Mesenchymal stem cell (in vitro differentiated cells and primary cell): ENCODE data around the gene FES.
"Not testable (repeated sequence)": the region's sequence is repeated elsewhere in the genome, so short reads cannot be mapped to it uniquely, and the experiment has no call there.

Experiments used
- DNase-seq: peaks from one replicate; pipeline ENCODE4 v3.0.0-alpha.2; 2013
- H2AFZ ChIP-seq: one replicate; pipeline ENCODE4 v1.6.1; 2013; ENCODE audit warnings: low read depth, mild to moderate bottlenecking, control low read depth, inconsistent platforms, low read length, moderate library complexity
- H2AK5ac ChIP-seq: 2 replicates; pipeline ENCODE4 v1.6.1; 2013; ENCODE audit warnings: low read length, moderate library complexity, mild to moderate bottlenecking, inconsistent platforms; ENCODE audit not compliant: severe bottlenecking
- H2BK120ac ChIP-seq: one replicate; pipeline ENCODE4 v1.6.1; 2013; ENCODE audit warnings: low read depth, mild to moderate bottlenecking, inconsistent platforms, low read length, moderate library complexity
- H2BK12ac ChIP-seq, 2 experiments: one replicate each; pipeline ENCODE4 v1.6.1; 2013; ENCODE audit warnings: inconsistent platforms in 2 of 2, low read length in 2 of 2, mild to moderate bottlenecking in 2 of 2, moderate library complexity in 2 of 2, control low read depth in 1 of 2
- H2BK15ac ChIP-seq: one replicate; pipeline ENCODE4 v1.6.1; 2013; ENCODE audit warnings: mild to moderate bottlenecking, low read depth, inconsistent platforms; ENCODE audit not compliant: poor library complexity, severe bottlenecking
- H2BK5ac ChIP-seq: 2 replicates; pipeline ENCODE4 v1.6.1; 2013; ENCODE audit warnings: low read depth, mild to moderate bottlenecking, low read length, control low read depth, inconsistent platforms; ENCODE audit not compliant: poor library complexity, severe bottlenecking
- H3K14ac ChIP-seq, 2 experiments: one replicate each; pipeline ENCODE4 v1.6.1; 2013; ENCODE audit warnings: inconsistent platforms in 2 of 2, low read length in 2 of 2, control low read depth in 1 of 2, mild to moderate bottlenecking in 1 of 2, moderate library complexity in 1 of 2
- H3K18ac ChIP-seq, 2 experiments: one replicate each; pipeline ENCODE4 v1.6.1; 2013; ENCODE audit warnings: inconsistent platforms in 2 of 2, low read length in 2 of 2, control low read depth in 1 of 2, low read depth in 1 of 2, mild to moderate bottlenecking in 1 of 2
- H3K23ac ChIP-seq, 2 experiments: one replicate each; pipeline ENCODE4 v1.6.1; 2013; ENCODE audit warnings: inconsistent platforms in 2 of 2, low read length in 2 of 2, mild to moderate bottlenecking in 2 of 2, moderate library complexity in 2 of 2, control low read depth in 1 of 2
- H3K27ac ChIP-seq: 2 replicates; pipeline ENCODE4 v1.5.1; 2013; ENCODE audit warnings: mild to moderate bottlenecking, moderate library complexity, low read length, control low read depth, inconsistent platforms; ENCODE audit not compliant: poor library complexity, severe bottlenecking
- H3K27me3 ChIP-seq, 2 experiments: 2 replicates each; pipeline versions ENCODE4 v1.6.1 to v1.7.0; 2013; ENCODE audit warnings: low read length in 2 of 2, mild to moderate bottlenecking in 2 of 2, moderate library complexity in 2 of 2, control low read depth in 1 of 2, inconsistent platforms in 1 of 2; ENCODE audit not compliant: control insufficient read depth in 1 of 2, insufficient read depth in 1 of 2
- H3K36me3 ChIP-seq, 2 experiments: 2 replicates each; pipeline versions ENCODE4 v1.6.1 to v1.7.0; 2013; ENCODE audit warnings: low read length in 2 of 2, control low read depth in 1 of 2, inconsistent platforms in 1 of 2, low read depth in 1 of 2, mild to moderate bottlenecking in 1 of 2; ENCODE audit not compliant: insufficient read depth in 2 of 2, control insufficient read depth in 1 of 2
- H3K4ac ChIP-seq, 2 experiments: one replicate each; pipeline ENCODE4 v1.6.1; 2013; ENCODE audit warnings: inconsistent platforms in 2 of 2, low read length in 2 of 2, mild to moderate bottlenecking in 2 of 2, moderate library complexity in 2 of 2, control low read depth in 1 of 2, low read depth in 1 of 2
- H3K4me1 ChIP-seq: 2 replicates; pipeline ENCODE4 v1.6.1; 2013; ENCODE audit warnings: low read depth, low read length, control low read depth; ENCODE audit not compliant: control insufficient read depth, insufficient read depth
- H3K4me2 ChIP-seq: 2 replicates; pipeline ENCODE4 v1.6.1; 2013; ENCODE audit warnings: low read length, mild to moderate bottlenecking, inconsistent platforms; ENCODE audit not compliant: poor library complexity, severe bottlenecking
- H3K4me3 ChIP-seq, 2 experiments: 2 replicates each; pipeline versions ENCODE4 v1.5.1 to v1.7.0; 2013; ENCODE audit warnings: low read length in 2 of 2, mild to moderate bottlenecking in 2 of 2, control low read depth in 1 of 2, low read depth in 1 of 2; ENCODE audit not compliant: insufficient read depth in 1 of 2
- H3K79me1 ChIP-seq: replicated peaks from 2 replicates; pipeline ENCODE4 v1.6.1; 2013; ENCODE audit warnings: mild to moderate bottlenecking, control low read depth, low read length, inconsistent platforms; ENCODE audit not compliant: poor library complexity, severe bottlenecking
- H3K9ac ChIP-seq: 2 replicates; pipeline ENCODE4 v1.7.0; 2013; ENCODE audit warnings: mild to moderate bottlenecking, low read length, moderate library complexity
- H3K9me3 ChIP-seq: 2 replicates; pipeline ENCODE4 v1.7.0; 2013; ENCODE audit warnings: mild to moderate bottlenecking, low read length; ENCODE audit not compliant: control insufficient read depth
- H4K8ac ChIP-seq: one replicate; pipeline ENCODE4 v1.6.1; 2013; ENCODE audit warnings: inconsistent platforms, mild to moderate bottlenecking, low read length, moderate library complexity
- H4K91ac ChIP-seq: one replicate; pipeline ENCODE4 v1.6.1; 2013; ENCODE audit warnings: mild to moderate bottlenecking, low read length, inconsistent platforms
- WGBS: methylation state at CpG from one replicate; pipeline ENCODE4 v1.1.7; 2013; ENCODE audit warnings: mixed read lengths; 5-methylcytosine and 5-hydroxymethylcytosine counted together

The FES gene

DNA sequence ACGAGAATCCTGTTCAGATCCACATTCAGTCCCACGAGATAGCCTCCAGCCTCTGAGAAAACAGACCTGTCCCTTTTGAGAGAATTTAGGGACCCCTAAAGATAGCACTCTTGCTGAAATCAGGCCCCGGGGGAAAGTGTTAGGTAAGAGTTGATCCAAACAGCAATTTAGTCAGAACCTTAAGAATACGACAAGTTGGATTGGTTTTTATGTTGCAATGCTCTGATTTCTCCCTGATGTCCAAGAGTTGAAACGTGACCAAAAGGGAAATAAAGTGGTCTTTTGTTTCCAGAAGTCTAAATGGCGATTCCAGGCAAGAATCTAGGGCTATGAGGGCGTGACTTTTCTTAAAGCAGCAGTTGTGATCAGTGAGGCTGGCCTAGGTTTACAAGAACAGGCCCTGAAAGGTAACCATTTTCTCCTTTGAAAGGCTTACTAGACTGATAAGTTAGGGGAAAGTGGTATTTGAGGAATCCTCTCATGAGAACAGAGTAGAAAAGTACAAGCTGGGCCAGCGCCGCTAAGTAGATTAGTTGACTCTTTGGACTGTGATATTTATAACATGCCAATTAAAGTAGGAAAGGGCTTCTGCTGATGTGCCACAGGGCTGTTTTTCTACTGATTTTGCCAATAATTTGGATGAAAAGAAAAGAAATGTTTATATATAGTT, 23.7 kb downstream of the FES start:
- H3K23ac ChIP-seq = no peak overlapping the region
- H2BK120ac ChIP-seq = no peak overlapping the region
- H3K9ac ChIP-seq = peak overlapping the region; percentile 45
- no peak overlapping the region for H2AFZ ChIP-seq
- H2BK5ac ChIP-seq = no peak overlapping the region
- H3K4me2 ChIP-seq = no peak overlapping the region
- H3K14ac ChIP-seq = no peak overlapping the region
- H3K27me3 ChIP-seq = no peaks in the 10 kb centered on the region
- no peak overlapping the region for H4K8ac ChIP-seq
- H3K18ac ChIP-seq = no peak overlapping the region
- WGBS = 92% methylated on average over 9 of the region's 9 CpGs
- peaks cover 8% of the 10 kb centered on the region for H3K4me1 ChIP-seq
- H3K9me3 ChIP-seq = no peaks in the 10 kb centered on the region
- no peak overlapping the region for H2BK12ac ChIP-seq
- no peak for DNase-seq
- H3K4ac ChIP-seq = no peak overlapping the region
- no peak overlapping the region for H3K4me3 ChIP-seq
- H3K36me3 ChIP-seq = peaks cover 63 to 69% of the 10 kb centered on the region in 2 experiments
- H2BK15ac ChIP-seq = no peak overlapping the region
- no peak overlapping the region for H2AK5ac ChIP-seq
- no peak overlapping the region for H3K27ac ChIP-seq
- H3K79me1 ChIP-seq = peaks cover 7% of the 10 kb centered on the region
- H4K91ac ChIP-seq = no peak overlapping the region

DNA sequence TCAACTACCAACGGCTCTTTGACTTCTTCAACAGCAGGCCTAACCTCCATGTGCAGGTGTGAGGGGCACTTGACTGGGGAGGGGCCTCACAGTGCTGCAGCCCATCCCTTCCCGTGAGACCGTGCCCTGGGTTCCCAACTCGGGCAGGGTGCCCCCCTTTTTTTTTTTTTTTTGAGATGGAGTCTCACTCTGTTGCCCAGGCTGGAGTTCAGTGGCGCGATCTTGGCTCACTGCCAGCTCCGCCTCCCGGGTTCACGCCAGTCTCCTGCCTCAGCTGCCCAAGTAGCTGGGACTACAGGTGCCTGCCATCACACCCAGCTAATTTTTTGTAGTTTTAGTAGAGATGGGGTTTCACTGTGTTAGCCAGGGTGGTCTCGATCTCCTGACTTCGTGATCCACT, 25.1 kb downstream of the FES start:
- not testable (repeated sequence) for H3K4ac ChIP-seq, H3K79me1 ChIP-seq, H3K27me3 ChIP-seq, H4K8ac ChIP-seq, DNase-seq, H3K9ac ChIP-seq, H3K14ac ChIP-seq, H2BK120ac ChIP-seq, H2BK5ac ChIP-seq, H3K23ac ChIP-seq, H2AFZ ChIP-seq, H2BK15ac ChIP-seq, H3K18ac ChIP-seq, H3K9me3 ChIP-seq, H2BK12ac ChIP-seq, H3K4me1 ChIP-seq, H2AK5ac ChIP-seq, H3K27ac ChIP-seq, H3K4me2 ChIP-seq, H3K4me3 ChIP-seq, H4K91ac ChIP-seq
- peaks cover 77 to 79% of the 10 kb centered on the region in 2 experiments for H3K36me3 ChIP-seq
- WGBS = 96% methylated on average over 9 of the region's 11 CpGs

DNA sequence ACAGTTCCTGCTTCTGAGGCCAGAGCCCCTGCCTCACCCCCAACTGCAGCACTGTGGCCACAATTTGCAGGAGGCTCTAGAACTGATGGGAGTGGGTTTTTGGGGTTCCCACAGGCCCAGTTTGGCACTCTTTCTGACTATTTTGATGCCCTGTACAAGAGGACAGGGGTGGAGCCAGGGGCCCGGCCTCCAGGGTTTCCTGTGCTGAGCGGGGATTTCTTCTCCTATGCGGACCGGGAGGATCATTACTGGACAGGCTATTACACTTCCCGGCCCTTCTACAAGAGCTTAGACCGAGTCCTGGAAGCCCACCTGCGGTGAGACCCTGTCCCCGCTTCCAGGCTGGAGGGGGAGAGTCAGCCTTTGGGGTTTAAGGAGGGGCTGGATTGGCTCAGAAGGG, 25.7 kb downstream of the FES start:
- Histone ChIP-seq H2BK5ac (no peak overlapping the region), H3K4me3 (no peak overlapping the region), H3K9ac (no peak overlapping the region), H3K79me1 (peaks cover 5% of the 10 kb centered on the region), H2BK120ac (no peak overlapping the region), H3K27me3 (no peaks in the 10 kb centered on the region), H2AFZ (no peak overlapping the region), H3K4me1 (peaks cover 3% of the 10 kb centered on the region), H3K36me3 (peaks cover 79% of the 10 kb centered on the region in 2 experiments), H2AK5ac (no peak overlapping the region), H3K27ac (no peak overlapping the region), H3K4me2 (no peak overlapping the region), H3K23ac (no peak overlapping the region), H3K14ac (no peak overlapping the region), H2BK12ac (no peak overlapping the region), H3K18ac (no peak overlapping the region), H3K4ac (no peak overlapping the region), H3K9me3 (no peaks in the 10 kb centered on the region), H2BK15ac (no peak overlapping the region), H4K91ac (no peak overlapping the region), H4K8ac (no peak overlapping the region)
- WGBS = 98% methylated on average over 8 of the region's 8 CpGs
- DNase-seq = no peak

DNA sequence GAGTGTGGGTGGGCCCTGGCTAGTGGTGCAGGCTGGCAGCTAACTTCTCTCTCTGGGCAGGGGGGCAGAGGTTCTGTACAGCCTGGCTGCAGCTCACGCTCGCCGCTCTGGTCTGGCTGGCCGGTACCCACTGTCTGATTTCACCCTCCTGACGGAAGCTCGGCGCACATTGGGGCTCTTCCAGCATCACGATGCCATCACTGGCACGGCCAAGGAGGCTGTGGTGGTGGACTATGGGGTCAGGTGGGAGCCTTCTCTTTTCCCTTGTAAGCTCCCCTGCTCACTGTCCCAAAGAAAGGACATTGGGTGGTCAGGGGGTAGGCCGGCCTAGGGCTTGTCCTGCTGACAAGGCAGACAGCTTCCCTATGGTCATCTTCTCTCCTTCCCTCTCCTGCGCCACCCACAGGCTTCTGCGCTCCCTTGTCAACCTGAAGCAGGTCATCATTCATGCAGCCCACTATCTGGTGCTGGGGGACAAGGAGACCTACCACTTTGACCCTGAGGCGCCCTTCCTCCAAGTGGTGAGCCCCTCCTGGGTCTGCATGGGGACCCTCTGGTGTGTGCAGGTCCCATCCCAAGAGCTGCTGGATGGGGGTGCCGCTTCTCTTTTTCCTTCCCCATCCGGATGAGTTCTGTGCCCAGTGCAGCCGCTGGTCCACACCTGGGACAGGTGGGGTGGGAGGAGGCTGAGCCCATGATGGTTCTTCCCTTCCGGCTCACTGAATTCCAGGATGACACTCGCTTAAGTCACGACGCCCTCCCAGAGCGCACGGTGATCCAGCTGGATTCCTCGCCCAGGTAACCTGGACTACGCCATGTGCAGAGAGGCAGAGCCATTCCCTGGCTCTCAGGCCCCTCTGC, 26.4 kb downstream of the FES start:
- 97% methylated on average over 24 of the region's 24 CpGs for WGBS
- H2AFZ ChIP-seq = no peak overlapping the region
- no peaks in the 10 kb centered on the region for H3K79me1 ChIP-seq
- H4K8ac ChIP-seq = no peak overlapping the region
- no peaks in the 10 kb centered on the region for H3K9me3 ChIP-seq
- no peak overlapping the region for H2AK5ac ChIP-seq
- no peak overlapping the region for H2BK5ac ChIP-seq
- H2BK120ac ChIP-seq = no peak overlapping the region
- H3K27ac ChIP-seq = no peak overlapping the region
- H3K4me2 ChIP-seq = no peak overlapping the region
- H3K4ac ChIP-seq = no peak overlapping the region
- H2BK15ac ChIP-seq = no peak overlapping the region
- no peak for DNase-seq
- no peak overlapping the region for H3K23ac ChIP-seq
- no peak overlapping the region for H3K18ac ChIP-seq
- peaks cover 9% of the 10 kb centered on the region for H3K4me1 ChIP-seq
- H2BK12ac ChIP-seq = no peak overlapping the region
- peaks cover 72 to 79% of the 10 kb centered on the region in 2 experiments for H3K36me3 ChIP-seq
- no peak overlapping the region for H3K14ac ChIP-seq
- H3K27me3 ChIP-seq = no peaks in the 10 kb centered on the region
- H3K9ac ChIP-seq = no peak overlapping the region
- H3K4me3 ChIP-seq = no peak overlapping the region
- no peak overlapping the region for H4K91ac ChIP-seq
